CD4-positive, alpha-beta T cell (primary cell): ENCODE measurements around the gene TTC28. TPM values are rescaled to one million over a fixed set of nuclear protein-coding genes. Genes with fewer than 3 reads are reported as not detected.
A peak's percentile ranks its signal among the peaks of the same experiment; 100 is the strongest.

ENCODE experiments used
- ATAC-seq: fragments of 200-7000 bp; cut with Tn5 transposase; one replicate; pipeline ENCODE4 v1.10.0; 2022; ENCODE audit warnings: mild to moderate bottlenecking; ENCODE audit not compliant: poor library complexity
- CTCF ChIA-PET: fragments of 350-600 bp; sonication (Branson Sonifier 250); formaldehyde crosslinking; loops from one replicate; lab custom pipeline; 2021; ENCODE audit warnings: antibody characterized with exemption, inconsistent platforms; lab: Charles Lee
- POLR2A ChIA-PET: fragments of 350-600 bp; sonication (Branson Sonifier 250); formaldehyde crosslinking; loops from one replicate; lab custom pipeline; 2021; ENCODE audit warnings: antibody characterized with exemption, inconsistent platforms; lab: Charles Lee
- DNase-seq, 14 experiments: peaks; one replicate each; pipeline ENCODE4 v3.0.0-alpha.2; 2013 to 2020; ENCODE audit warnings: mixed read lengths in 2 of 14
- H3K27ac ChIP-seq, 2 donors: one replicate each; pipeline versions ENCODE4 v1.5.1 to v1.7.0; 2013; ENCODE audit warnings: low read length in 2 of 2, low read depth in 1 of 2, mild to moderate bottlenecking in 1 of 2
- H3K27me3 ChIP-seq, 2 experiments: 1 replicate in 1 of 2; 2 replicates in 1 of 2; pipeline versions ENCODE4 v1.6.1 to v1.7.0; 2013; ENCODE audit warnings: low read length in 2 of 2, control low read depth in 1 of 2, mild to moderate bottlenecking in 1 of 2, moderate library complexity in 1 of 2; ENCODE audit not compliant: insufficient read depth in 2 of 2, control insufficient read depth in 1 of 2
- H3K36me3 ChIP-seq: one replicate; pipeline ENCODE4 v1.6.1; 2013; ENCODE audit warnings: low read length, control low read depth; ENCODE audit not compliant: insufficient read depth
- H3K4me1 ChIP-seq: one replicate; pipeline ENCODE4 v1.6.1; 2013; ENCODE audit warnings: low read length, control low read depth; ENCODE audit not compliant: insufficient read depth
- H3K4me3 ChIP-seq: one replicate; pipeline ENCODE4 v1.5.1; 2013; ENCODE audit warnings: mild to moderate bottlenecking, low read length, moderate library complexity
- H3K9me3 ChIP-seq, 2 experiments: 1 replicate in 1 of 2; 2 replicates in 1 of 2; pipeline versions ENCODE4 v1.6.1 to v1.7.0; 2013; ENCODE audit warnings: low read length in 2 of 2, mild to moderate bottlenecking in 2 of 2, control low read depth in 1 of 2, moderate library complexity in 1 of 2; ENCODE audit not compliant: control insufficient read depth in 1 of 2, insufficient read depth in 1 of 2
- H3K27ac Mint-ChIP-seq: one replicate; pipeline ENCODE4 v1.8.0; 2020; ENCODE audit warnings: mixed read lengths
- H3K27me3 Mint-ChIP-seq: one replicate; pipeline ENCODE4 v1.8.0; 2021; ENCODE audit warnings: mixed read lengths
- H3K36me3 Mint-ChIP-seq: one replicate; pipeline ENCODE4 v1.8.0; 2021; ENCODE audit warnings: low read depth, mixed read lengths
- H3K4me1 Mint-ChIP-seq: one replicate; pipeline ENCODE4 v1.8.0; 2021; ENCODE audit warnings: low read depth, mixed read lengths
- H3K4me3 Mint-ChIP-seq: one replicate; pipeline ENCODE4 v1.8.0; 2020; ENCODE audit warnings: mild to moderate bottlenecking, mixed read lengths
- H3K9me3 Mint-ChIP-seq: one replicate; pipeline ENCODE4 v1.8.0; 2020; ENCODE audit warnings: mixed read lengths
- intact Hi-C, 2 experiments: fragments of 100-400 bp; cut with DNase I in 1 of 2; cut with micrococcal nuclease in 1 of 2; formaldehyde crosslinking; loops; one replicate each; pipeline versions ENCODE4 v1.15.1 to v1.9.0; 2023 to 2025; cut with DNase I, micrococcal nuclease
- total RNA-seq, 174 experiments: library from RNA in 2 of 174; stranded (reverse) in 2 of 174; gene quantifications; one replicate each; pipeline ENCODE4 v1.2.3 and lab custom pipeline; 2021 to 2026
- TF ChIP-seq, protein P1 (sequence below): fragments of 200-600 bp; IDR thresholded peaks from one replicate; pipeline ENCODE4 v1.8.0; 2022; ENCODE audit warnings: antibody characterized with exemption, mild to moderate bottlenecking

TTC28 gene
- total RNA-seq, 2 experiments from 2014 or later: 4.6 to 5.7 TPM

DNA sequence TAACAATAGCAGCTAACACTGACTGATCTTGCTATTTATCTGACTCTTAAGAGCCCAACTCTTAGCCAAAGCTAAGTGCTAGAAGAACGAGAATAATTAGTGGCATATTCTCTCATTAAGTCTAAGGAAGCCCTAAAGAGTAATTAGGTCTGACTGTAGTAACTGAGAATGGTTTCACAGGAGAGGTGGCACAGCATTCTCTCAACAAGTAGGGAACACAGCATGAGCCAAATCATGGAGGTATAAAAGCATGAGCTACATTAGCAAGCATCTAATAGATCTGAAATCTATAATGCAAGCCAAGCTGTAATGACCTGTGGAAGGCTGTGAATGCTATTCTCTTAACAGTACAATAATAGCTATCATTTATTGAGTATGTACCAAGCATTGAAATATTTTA is 230.6 kb downstream of the TTC28 start:
- H3K4me3 ChIP-seq: no peak overlapping the region
- intact Hi-C loops: loop anchor here in 1 of 2 experiments (10.0 kb wide), 1 partner anchor 564 kb away; no protein-coding TSS in a partner anchor
- no peak overlapping the region for H3K4me3 Mint-ChIP-seq
- CTCF ChIA-PET: no interaction called here
- H3K27me3 ChIP-seq: peaks cover 4 to 15% of the 10 kb centered on the region in 2 experiments
- H3K36me3 Mint-ChIP-seq: no peaks in the 10 kb centered on the region
- no peak overlapping the region for H3K27ac ChIP-seq
- no peaks in the 10 kb centered on the region for H3K4me1 Mint-ChIP-seq
- no peaks in the 10 kb centered on the region for H3K4me1 ChIP-seq
- H3K27ac Mint-ChIP-seq: no peak overlapping the region
- H3K9me3 ChIP-seq: no peaks in the 10 kb centered on the region
- POLR2A ChIA-PET: no interaction called here
- TF ChIP-seq, protein P1, sequence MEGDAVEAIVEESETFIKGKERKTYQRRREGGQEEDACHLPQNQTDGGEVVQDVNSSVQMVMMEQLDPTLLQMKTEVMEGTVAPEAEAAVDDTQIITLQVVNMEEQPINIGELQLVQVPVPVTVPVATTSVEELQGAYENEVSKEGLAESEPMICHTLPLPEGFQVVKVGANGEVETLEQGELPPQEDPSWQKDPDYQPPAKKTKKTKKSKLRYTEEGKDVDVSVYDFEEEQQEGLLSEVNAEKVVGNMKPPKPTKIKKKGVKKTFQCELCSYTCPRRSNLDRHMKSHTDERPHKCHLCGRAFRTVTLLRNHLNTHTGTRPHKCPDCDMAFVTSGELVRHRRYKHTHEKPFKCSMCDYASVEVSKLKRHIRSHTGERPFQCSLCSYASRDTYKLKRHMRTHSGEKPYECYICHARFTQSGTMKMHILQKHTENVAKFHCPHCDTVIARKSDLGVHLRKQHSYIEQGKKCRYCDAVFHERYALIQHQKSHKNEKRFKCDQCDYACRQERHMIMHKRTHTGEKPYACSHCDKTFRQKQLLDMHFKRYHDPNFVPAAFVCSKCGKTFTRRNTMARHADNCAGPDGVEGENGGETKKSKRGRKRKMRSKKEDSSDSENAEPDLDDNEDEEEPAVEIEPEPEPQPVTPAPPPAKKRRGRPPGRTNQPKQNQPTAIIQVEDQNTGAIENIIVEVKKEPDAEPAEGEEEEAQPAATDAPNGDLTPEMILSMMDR: no peak
- no peaks in the 10 kb centered on the region for H3K9me3 Mint-ChIP-seq
- H3K36me3 ChIP-seq: no peaks in the 10 kb centered on the region
- peaks cover 14% of the 10 kb centered on the region for H3K27me3 Mint-ChIP-seq
- DNase-seq: no peak
- ATAC-seq: no peak

- no peaks in the 10 kb centered on the region for H3K4me1 ChIP-seq
- Mint-ChIP-seq H3K36me3 (no peaks in the 10 kb centered on the region), H3K27me3 (peaks cover 14% of the 10 kb centered on the region), H3K4me1 (peaks cover 1% of the 10 kb centered on the region), H3K9me3 (no peaks in the 10 kb centered on the region), H3K27ac (no peak overlapping the region), H3K4me3 (no peak overlapping the region)
- H3K4me3 ChIP-seq: no peak overlapping the region
- TF ChIP-seq, protein P1: no peak
- intact Hi-C loops: loop anchor here in 1 of 2 experiments (10.0 kb wide), 1 partner anchor 564 kb away; no protein-coding TSS in a partner anchor
- POLR2A ChIA-PET: no interaction called here
- H3K9me3 ChIP-seq: no peaks in the 10 kb centered on the region
- CTCF ChIA-PET: no interaction called here
- H3K36me3 ChIP-seq: no peaks in the 10 kb centered on the region
- peaks cover 5 to 16% of the 10 kb centered on the region in 2 experiments for H3K27me3 ChIP-seq
- DNase-seq: no peak
- H3K27ac ChIP-seq: no peak overlapping the region
- ATAC-seq: no peak
These were observed 231.0 kb downstream of the TTC28 start for GRCh38 chr22:28448625-28449024.

DNA sequence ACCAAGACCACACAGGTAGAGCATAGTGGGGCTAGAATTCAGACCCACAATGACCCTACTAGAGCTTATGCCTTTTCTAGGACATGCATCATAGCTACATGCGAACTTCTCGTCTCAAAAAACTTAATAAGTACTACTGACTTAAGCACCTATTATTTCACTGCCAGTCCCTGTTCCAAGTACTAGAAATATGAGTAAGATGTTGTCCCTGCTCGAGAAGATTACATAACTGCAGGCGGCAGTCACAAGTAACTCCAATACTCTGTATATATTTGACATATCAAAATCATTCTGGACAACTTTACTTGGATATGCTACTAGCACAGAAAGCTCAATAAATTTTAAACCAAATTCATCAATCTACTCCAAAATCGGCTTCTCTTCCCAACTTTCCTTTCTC is 235.0 kb downstream of the TTC28 start:
- H3K4me1 ChIP-seq: peaks cover 18% of the 10 kb centered on the region
- TF ChIP-seq, protein P1: no peak
- no peaks in the 10 kb centered on the region for H3K9me3 ChIP-seq
- Mint-ChIP-seq H3K9me3 (no peaks in the 10 kb centered on the region), H3K27me3 (peaks cover 4% of the 10 kb centered on the region), H3K36me3 (no peaks in the 10 kb centered on the region), H3K4me3 (peak overlapping the region; percentile 37), H3K4me1 (peaks cover 20% of the 10 kb centered on the region), H3K27ac (no peak overlapping the region)
- ATAC-seq: no peak
- H3K27me3 ChIP-seq: peaks cover 13 to 29% of the 10 kb centered on the region in 2 experiments
- H3K4me3 ChIP-seq: no peak overlapping the region
- POLR2A ChIA-PET: no interaction called here
- CTCF ChIA-PET: no interaction called here
- DNase-seq: no peak
- intact Hi-C loops: loop anchor here (5.0 to 10.0 kb wide), 4 partner anchors 368 to 560 kb away; no protein-coding TSS in a partner anchor
- no peaks in the 10 kb centered on the region for H3K36me3 ChIP-seq
- H3K27ac ChIP-seq: no peak overlapping the region
